CD4-positive, alpha-beta T cell treated with Interferon gamma for 1 hour (primary cell): ENCODE measurements around the gene C15orf40.

Source experiments
- DNase-seq: peaks from one replicate; pipeline ENCODE4 v3.0.0-alpha.2; 2020

Gene C15orf40

GRCh38 chr15:82992436-82992998 is 18.9 kb downstream of the C15orf40 start:
- DNase-seq, result no peak

- no peak for DNase-seq
These were observed 25.0 kb downstream of the C15orf40 start for GRCh38 chr15:82986442-82986780.

- peak; percentile 95 for DNase-seq
These were observed 25.6 kb downstream of the C15orf40 start, which contains the start of gene RAMAC for GRCh38 chr15:82985688-82986441. RAMAC (plus strand) TSS chr15:82986210; CDS start chr15:82989019, 2,809 bp downstream.

GRCh38 chr15:82980981-82981380 is 30.5 kb downstream of the C15orf40 start:
- DNase-seq, result no peak

- DNase-seq, result no peak
These were observed 31.7 kb downstream of the C15orf40 start for GRCh38 chr15:82979726-82980125.

- DNase-seq, result no peak
These were observed 33.0 kb downstream of the C15orf40 start for GRCh38 chr15:82978438-82978837.

- DNase-seq, result no peak
These were observed 34.4 kb downstream of the C15orf40 start for GRCh38 chr15:82977076-82977475.

GRCh38 chr15:82972990-82973389 is 38.4 kb downstream of the C15orf40 start:
- DNase-seq, result no peak

- DNase-seq, result no peak
These were observed 40.0 kb downstream of the C15orf40 start for GRCh38 chr15:82971218-82971984.

- no peak for DNase-seq
These were observed 40.7 kb downstream of the C15orf40 start for GRCh38 chr15:82970696-82971095.

- DNase-seq, result no peak
These were observed 41.3 kb downstream of the C15orf40 start for GRCh38 chr15:82970078-82970686.

GRCh38 chr15:82969353-82969752 is 42.1 kb downstream of the C15orf40 start:
- DNase-seq, result no peak

- no peak for DNase-seq
These were observed 43.4 kb downstream of the C15orf40 start for GRCh38 chr15:82968066-82968465.

GRCh38 chr15:82966671-82967071 is 44.8 kb downstream of the C15orf40 start:
- DNase-seq, result no peak

GRCh38 chr15:82964890-82965289 is 46.5 kb downstream of the C15orf40 start:
- DNase-seq, result no peak

GRCh38 chr15:82963471-82964341 is 47.7 kb downstream of the C15orf40 start:
- no peak for DNase-seq

GRCh38 chr15:82960766-82961165 is 50.7 kb downstream of the C15orf40 start:
- no peak for DNase-seq

- no peak for DNase-seq
These were observed 52.0 kb downstream of the C15orf40 start for GRCh38 chr15:82959423-82959822.

- DNase-seq, result no peak
These were observed 52.8 kb downstream of the C15orf40 start for GRCh38 chr15:82958638-82959037.

GRCh38 chr15:82952158-82953081 is 59.0 kb downstream of the C15orf40 start, which contains the start of gene HOMER2:
HOMER2 (minus strand) TSS chr15:82952720; CDS start chr15:82952535, 185 bp downstream.
- no peak for DNase-seq

GRCh38 chr15:82951472-82952157 is 59.8 kb downstream of the C15orf40 start:
- no peak for DNase-seq
